HG03175 (cell line): ENCODE measurements around the gene C2orf68.
"Not testable (repeated sequence)": the region's sequence is repeated elsewhere in the genome, so short reads cannot be mapped to it uniquely, and the experiment has no call there.

Source experiments
- ATAC-seq: cut with Tn5 transposase; IDR thresholded peaks from one replicate; pipeline ENCODE4 v1.9.1; 2021; ENCODE audit warnings: mild to moderate bottlenecking, moderate library complexity; ENCODE audit not compliant: unreplicated experiment

C2orf68 gene

GRCh38 chr2:85583667-85584353, 28.1 kb downstream of the C2orf68 start:
- ATAC-seq: peak; percentile 57

- no peak for ATAC-seq
Measured at GRCh38 chr2:85582492-85582891, 29.4 kb downstream of the C2orf68 start.

GRCh38 chr2:85580206-85580605, 31.7 kb downstream of the C2orf68 start:
- ATAC-seq: no peak

- no peak for ATAC-seq
Measured at GRCh38 chr2:85579266-85579935, 32.5 kb downstream of the C2orf68 start.

- peak; percentile 38 for ATAC-seq
Measured at GRCh38 chr2:85578243-85579180, 33.4 kb downstream of the C2orf68 start.

GRCh38 chr2:85577386-85578242, 34.3 kb downstream of the C2orf68 start, which contains the start of gene VAMP8:
VAMP8 (plus strand) TSS chr2:85577586; CDS start chr2:85577647, 61 bp downstream.
- ATAC-seq: peak; percentile 58

GRCh38 chr2:85577063-85577385, 34.8 kb downstream of the C2orf68 start:
- no peak for ATAC-seq

GRCh38 chr2:85575739-85576138, 36.1 kb downstream of the C2orf68 start:
- ATAC-seq: no peak

- no peak for ATAC-seq
Measured at GRCh38 chr2:85566265-85566664, 45.6 kb downstream of the C2orf68 start.

- ATAC-seq: no peak
Measured at GRCh38 chr2:85564144-85564563, 47.7 kb downstream of the C2orf68 start.

GRCh38 chr2:85561280-85562212, 50.3 kb downstream of the C2orf68 start, which contains the start of gene GGCX:
GGCX (minus strand) TSS chr2:85561493; CDS start chr2:85561428, 65 bp downstream.
- peak; percentile 96 for ATAC-seq

- peak; percentile 11 for ATAC-seq
Measured at GRCh38 chr2:85560812-85561279, 51.0 kb downstream of the C2orf68 start.

GRCh38 chr2:85560403-85560726, 51.5 kb downstream of the C2orf68 start:
- ATAC-seq: not testable (repeated sequence)

- ATAC-seq: no peak
Measured at GRCh38 chr2:85558160-85558559, 53.7 kb downstream of the C2orf68 start.

GRCh38 chr2:85557130-85557529, 54.7 kb downstream of the C2orf68 start:
- no peak for ATAC-seq
